HG03469 (cell line): Measurements from ENCODE around the gene MSX1.

Source experiments
- ATAC-seq: cut with Tn5 transposase; IDR thresholded peaks from one replicate; pipeline ENCODE4 v1.9.1; 2021; ENCODE audit warnings: mild to moderate bottlenecking, moderate library complexity, moderate number of reproducible peaks; ENCODE audit not compliant: unreplicated experiment

MSX1 gene

GRCh38 chr4:4857001-4857808 lies 2.3 kb upstream of the MSX1 start:
- ATAC-seq = no peak

- no peak for ATAC-seq
Observed at GRCh38 chr4:4857809-4858508, 1.5 kb upstream of the MSX1 start.

GRCh38 chr4:4858527-4859324 lies 739 bp upstream of the MSX1 start:
- ATAC-seq = no peak

- peak; percentile 23 for ATAC-seq
Observed at GRCh38 chr4:4859799-4860599, 534 bp downstream of the MSX1 start.

GRCh38 chr4:4860600-4861389 lies 1.3 kb downstream of the MSX1 start:
- no peak for ATAC-seq

- ATAC-seq = no peak
Observed at GRCh38 chr4:4861390-4862018, 2.0 kb downstream of the MSX1 start.

GRCh38 chr4:4862071-4862551 lies 2.6 kb downstream of the MSX1 start:
- no peak for ATAC-seq

- no peak for ATAC-seq
Observed at GRCh38 chr4:4862665-4863482, 3.4 kb downstream of the MSX1 start.

- no peak for ATAC-seq
Observed at GRCh38 chr4:4864443-4864939, 5.0 kb downstream of the MSX1 start.

GRCh38 chr4:4864940-4865704 lies 5.7 kb downstream of the MSX1 start:
- no peak for ATAC-seq

GRCh38 chr4:4865705-4866123 lies 6.2 kb downstream of the MSX1 start:
- no peak for ATAC-seq

GRCh38 chr4:4866124-4866865 lies 6.8 kb downstream of the MSX1 start:
- ATAC-seq = no peak

GRCh38 chr4:4866866-4867374 lies 7.5 kb downstream of the MSX1 start:
- no peak for ATAC-seq

- ATAC-seq = no peak
Observed at GRCh38 chr4:4867375-4868039, 8.0 kb downstream of the MSX1 start.

GRCh38 chr4:4868040-4868757 lies 8.7 kb downstream of the MSX1 start:
- no peak for ATAC-seq
